DND-41 (cell line): Measurements from ENCODE around the gene POLR2C.

Experiments used
- ATAC-seq: fragments of 200-7000 bp; cut with Tn5 transposase; 3 replicates; pipeline ENCODE4 v1.9.1; 2021; ENCODE audit warnings: low read depth; ENCODE audit not compliant: insufficient read depth
- DNase-seq: peaks from one replicate; pipeline ENCODE4 v3.0.0-alpha.2; 2020
- H2AFZ ChIP-seq: 2 replicates; pipeline ENCODE4 v1.6.0; 2012; ENCODE audit warnings: low read depth, low read length
- H3K27ac ChIP-seq: 2 replicates; pipeline ENCODE4 v1.5.1; 2012; ENCODE audit warnings: low read length, inconsistent platforms
- H3K27me3 ChIP-seq: fragments of 200-600 bp; sonication (generic); 2 replicates; pipeline ENCODE4 v1.6.0; 2012; ENCODE audit warnings: low read length, mild to moderate bottlenecking, inconsistent platforms; ENCODE audit not compliant: insufficient read depth, poor library complexity
- H3K36me3 ChIP-seq: 2 replicates; pipeline ENCODE4 v1.5.1; 2012; ENCODE audit warnings: low read length, inconsistent platforms; ENCODE audit not compliant: insufficient read depth
- H3K4me1 ChIP-seq: 2 replicates; pipeline ENCODE4 v1.5.1; 2012; ENCODE audit warnings: mild to moderate bottlenecking, low read length; ENCODE audit not compliant: insufficient read depth
- H3K4me2 ChIP-seq: 2 replicates; pipeline ENCODE4 v1.6.0; 2012; ENCODE audit warnings: mild to moderate bottlenecking, moderate library complexity, low read length, inconsistent platforms; ENCODE audit not compliant: insufficient read depth
- H3K4me3 ChIP-seq, 2 experiments: fragments of 200-600 bp in 1 of 2; shearing (Covaris generic) in 1 of 2; 2 replicates each; pipeline ENCODE4 v1.5.1; 2012 to 2016; ENCODE audit warnings: inconsistent platforms in 2 of 2, low read length in 2 of 2, mild to moderate bottlenecking in 2 of 2, low read depth in 1 of 2, moderate library complexity in 1 of 2
- H3K79me2 ChIP-seq: 2 replicates; pipeline ENCODE4 v1.6.0; 2012; ENCODE audit warnings: low read length, inconsistent platforms; ENCODE audit not compliant: insufficient read depth
- H3K9ac ChIP-seq: 2 replicates; pipeline ENCODE4 v1.6.0; 2012; ENCODE audit warnings: low read depth, mild to moderate bottlenecking, inconsistent platforms, low read length, moderate library complexity
- H3K9me3 ChIP-seq: 2 replicates; pipeline ENCODE4 v1.5.1; 2012; ENCODE audit warnings: low read length, moderate library complexity, mild to moderate bottlenecking, inconsistent platforms; ENCODE audit not compliant: insufficient read depth, severe bottlenecking
- H4K20me1 ChIP-seq: 2 replicates; pipeline ENCODE4 v1.6.0; 2012; ENCODE audit warnings: low read length; ENCODE audit not compliant: insufficient read depth
- CTCF ChIP-seq: IDR thresholded peaks from 2 replicates; pipeline ENCODE4 v1.5.1; 2012; ENCODE audit warnings: borderline replicate concordance, low read length, moderate library complexity, mild to moderate bottlenecking; ENCODE audit not compliant: poor library complexity, severe bottlenecking; ENCODE audit errors: extremely low read depth
- EZH2 ChIP-seq: IDR thresholded peaks from 3 replicates; pipeline ENCODE4 v1.6.1; 2012; ENCODE audit warnings: borderline replicate concordance, low read depth, mild to moderate bottlenecking, moderate library complexity, low read length, inconsistent platforms; ENCODE audit not compliant: severe bottlenecking

POLR2C gene

GRCh38 chr16:57452021-57452420 is 10.5 kb upstream of the POLR2C start:
- ATAC-seq (no peak), DNase-seq (no peak)
- peaks cover 16% of the 10 kb centered on the region for H3K79me2 ChIP-seq
- no peak overlapping the region for H2AFZ ChIP-seq
- no peaks in the 10 kb centered on the region for H4K20me1 ChIP-seq
- peaks cover 14% of the 10 kb centered on the region for H3K4me1 ChIP-seq
- H3K4me3 ChIP-seq = no peak overlapping the region
- no peak overlapping the region for H3K4me2 ChIP-seq
- no peaks in the 10 kb centered on the region for H3K9me3 ChIP-seq
- peaks cover 51% of the 10 kb centered on the region for H3K36me3 ChIP-seq
- no peaks in the 10 kb centered on the region for H3K27me3 ChIP-seq
- TF ChIP-seq EZH2 = no peak
- no peak for TF ChIP-seq CTCF
- H3K27ac ChIP-seq = no peak overlapping the region
- H3K9ac ChIP-seq = no peak overlapping the region

GRCh38 chr16:57462978-57463362 is 491 bp downstream of the POLR2C start:
- no peaks in the 10 kb centered on the region for H3K9me3 ChIP-seq
- peaks cover 23% of the 10 kb centered on the region for H3K4me1 ChIP-seq
- no peaks in the 10 kb centered on the region for H3K27me3 ChIP-seq
- peak overlapping the region; percentile 83 to 88 for H3K4me3 ChIP-seq
- peak; percentile 24 for DNase-seq
- H3K4me2 ChIP-seq = peak overlapping the region; percentile 98
- H3K9ac ChIP-seq = peak overlapping the region; percentile 82
- no peak for TF ChIP-seq EZH2
- peak; percentile 8 for TF ChIP-seq CTCF
- H2AFZ ChIP-seq = peak overlapping the region; percentile 71; the same call in 1 of the 2 replicates
- peaks cover 30% of the 10 kb centered on the region for H3K79me2 ChIP-seq
- H4K20me1 ChIP-seq = no peaks in the 10 kb centered on the region; the same call in 1 of the 2 replicates
- ATAC-seq = no peak; the same call in 2 of the 3 replicates
- H3K27ac ChIP-seq = peak overlapping the region; percentile 78
- peaks cover 73% of the 10 kb centered on the region for H3K36me3 ChIP-seq

GRCh38 chr16:57464523-57464922 is 2.0 kb downstream of the POLR2C start:
- peak overlapping the region; percentile 98 for H3K4me2 ChIP-seq
- no peak overlapping the region for H3K4me3 ChIP-seq
- peaks cover 23% of the 10 kb centered on the region for H3K4me1 ChIP-seq
- no peak overlapping the region for H3K9ac ChIP-seq
- ATAC-seq (no peak), DNase-seq (no peak)
- H3K36me3 ChIP-seq = peaks cover 74% of the 10 kb centered on the region
- H3K27me3 ChIP-seq = no peaks in the 10 kb centered on the region
- peaks cover 30% of the 10 kb centered on the region for H3K79me2 ChIP-seq
- no peak overlapping the region for H2AFZ ChIP-seq
- no peak overlapping the region for H3K27ac ChIP-seq
- H3K9me3 ChIP-seq = no peaks in the 10 kb centered on the region
- H4K20me1 ChIP-seq = peaks cover 3% of the 10 kb centered on the region; the same call in 1 of the 2 replicates
- TF ChIP-seq EZH2 = no peak

- Histone ChIP-seq H3K9me3 (no peaks in the 10 kb centered on the region), H3K27me3 (no peaks in the 10 kb centered on the region), H3K79me2 (peaks cover 21% of the 10 kb centered on the region), H3K36me3 (peaks cover 93% of the 10 kb centered on the region), H3K27ac (no peak overlapping the region), H3K4me2 (no peak overlapping the region), H3K9ac (no peak overlapping the region), H4K20me1 (peaks cover 6% of the 10 kb centered on the region), H2AFZ (no peak overlapping the region), H3K4me1 (peaks cover 17% of the 10 kb centered on the region), H3K4me3 (no peak overlapping the region)
- DNase-seq (no peak), ATAC-seq (no peak)
- TF ChIP-seq EZH2 (no peak), CTCF (no peak)
Observed at GRCh38 chr16:57468346-57468745, 5.9 kb downstream of the POLR2C start.
